Activated CD4-positive, CD25-positive, alpha-beta regulatory T cell treated with anti-CD3 and anti-CD28 coated beads, Interleukin-2, amount 50 U/mL, for 72 hours (primary cell): ENCODE results near the gene HEG1.

Experiments used
- DNase-seq: peaks from one replicate; pipeline ENCODE4 v3.0.0; 2021

The HEG1 gene

GRCh38 chr3:125010393-125010792 lies 45.4 kb downstream of the HEG1 start:
- DNase-seq = no peak

GRCh38 chr3:125008766-125009165 lies 47.0 kb downstream of the HEG1 start:
- no peak for DNase-seq

DNA sequence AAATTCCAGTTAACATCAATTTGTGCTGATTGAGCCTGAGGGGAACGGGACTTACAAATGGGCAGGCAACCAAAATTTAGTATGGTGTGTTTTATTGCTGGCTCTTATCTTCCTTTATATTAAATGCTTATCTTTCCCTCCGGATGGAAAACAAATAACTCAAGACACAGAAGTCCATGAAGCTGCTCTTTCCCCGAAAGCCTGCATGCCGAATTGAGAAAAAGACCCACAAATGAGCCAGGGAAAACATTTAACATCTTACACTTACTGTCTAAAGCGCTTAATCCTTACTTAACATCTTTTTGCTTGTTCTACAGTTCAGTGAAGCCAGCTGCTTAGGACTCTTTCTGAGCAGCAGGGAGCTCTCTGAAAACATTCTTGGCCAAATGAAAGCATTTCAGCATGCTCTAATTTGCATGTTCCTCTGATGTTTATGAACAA lies 49.5 kb downstream of the HEG1 start:
- DNase-seq = no peak

DNA sequence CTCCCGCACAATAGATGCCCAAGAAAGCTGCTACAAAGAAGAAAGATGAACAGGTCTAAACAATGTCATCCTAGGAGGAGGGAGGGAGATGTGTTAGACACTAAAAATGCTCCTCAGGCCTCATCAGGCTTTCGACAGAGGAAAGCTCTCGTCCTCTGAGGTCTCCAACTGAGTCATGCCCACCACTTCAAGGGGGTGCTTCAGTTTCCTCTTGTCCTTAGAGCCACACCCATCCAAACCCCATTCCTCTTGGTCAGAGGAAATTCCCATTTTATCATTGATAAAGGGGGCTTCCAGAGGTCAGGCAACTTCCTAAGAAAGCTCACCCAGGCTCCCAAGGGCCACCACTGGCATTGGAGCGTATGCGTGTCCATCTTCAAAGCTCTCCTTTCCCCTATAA lies 50.1 kb downstream of the HEG1 start:
- DNase-seq = no peak

- DNase-seq = no peak
Measured at GRCh38 chr3:125005222-125005621, 50.6 kb downstream of the HEG1 start.

DNA sequence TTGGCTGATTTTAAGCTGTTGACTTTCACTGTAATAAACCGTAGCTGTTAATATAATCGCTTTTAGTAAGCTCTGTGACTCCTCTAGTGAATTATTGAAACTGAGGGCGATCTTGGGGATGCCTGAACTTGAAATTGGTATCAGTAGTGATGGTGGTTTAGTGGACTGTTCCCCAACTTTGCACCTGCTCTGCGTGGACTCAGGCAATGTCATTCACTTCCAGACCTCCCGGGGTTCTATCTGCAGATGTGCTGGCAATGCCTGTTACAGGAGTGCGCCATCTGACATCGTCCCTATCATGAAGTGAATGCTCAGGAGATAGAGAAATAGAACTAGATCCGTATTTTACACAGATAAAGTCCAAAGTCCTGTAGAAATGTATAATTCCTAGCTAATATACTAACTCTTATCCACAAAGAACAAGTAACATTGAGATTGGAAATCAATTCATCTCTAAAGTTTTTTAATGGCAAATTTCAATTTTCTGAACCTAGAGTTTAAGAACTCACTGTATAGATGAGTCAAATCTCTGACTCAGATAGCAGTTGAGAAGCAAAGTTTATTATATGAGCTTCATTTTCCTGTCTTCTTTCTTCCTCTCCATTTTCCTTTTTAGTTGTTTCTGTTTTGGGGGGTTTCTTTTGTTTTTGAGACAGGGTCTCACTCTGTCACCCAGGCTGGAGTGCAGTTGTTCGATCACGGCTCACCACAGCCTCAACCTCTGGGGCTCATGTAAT lies 51.8 kb downstream of the HEG1 start:
- no peak for DNase-seq

GRCh38 chr3:125003369-125003853 lies 52.4 kb downstream of the HEG1 start:
- DNase-seq = no peak

GRCh38 chr3:125002414-125003368 lies 53.1 kb downstream of the HEG1 start:
- no peak for DNase-seq

DNA sequence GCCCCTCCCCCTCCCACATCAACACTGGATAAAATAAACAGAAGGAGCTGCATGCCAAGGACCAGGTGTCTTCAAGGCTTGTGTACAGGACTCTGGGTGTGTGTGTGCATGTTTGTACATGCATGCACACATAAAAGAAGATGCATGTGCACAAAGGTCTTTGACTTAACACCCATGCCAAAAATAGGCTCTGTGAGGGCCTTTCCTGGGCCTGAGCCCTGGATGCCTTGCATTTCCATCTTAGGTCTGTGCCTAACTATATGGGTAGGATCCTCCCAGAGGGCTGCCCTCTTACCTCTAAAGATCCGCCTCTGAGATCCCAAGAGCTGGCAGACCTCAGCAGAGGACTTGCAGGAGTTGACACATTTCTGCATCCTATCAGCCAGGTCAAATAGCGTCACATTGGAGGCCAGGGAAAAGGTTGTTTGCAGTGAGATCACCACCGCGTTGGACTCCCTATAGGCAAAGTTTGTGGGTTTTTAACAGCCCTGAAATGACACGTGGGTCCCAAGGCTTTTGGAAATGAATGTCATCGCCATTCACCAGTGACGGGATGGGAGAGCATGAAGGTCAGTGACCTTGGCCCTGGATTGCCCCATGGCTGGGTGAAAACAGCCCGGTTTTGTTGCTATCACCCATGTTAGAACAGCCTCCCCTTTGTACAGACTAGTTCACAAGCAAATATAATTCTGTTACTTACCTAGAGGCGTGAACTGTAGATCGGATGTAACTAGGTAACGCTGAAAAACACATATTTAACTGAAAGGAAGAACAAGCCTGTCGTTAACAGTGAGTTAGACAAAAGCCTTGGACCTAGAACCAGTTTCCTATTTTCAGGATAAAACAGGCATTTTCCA lies 54.0 kb downstream of the HEG1 start:
- no peak for DNase-seq

GRCh38 chr3:125000661-125001060 lies 55.1 kb downstream of the HEG1 start:
- DNase-seq = no peak

DNA sequence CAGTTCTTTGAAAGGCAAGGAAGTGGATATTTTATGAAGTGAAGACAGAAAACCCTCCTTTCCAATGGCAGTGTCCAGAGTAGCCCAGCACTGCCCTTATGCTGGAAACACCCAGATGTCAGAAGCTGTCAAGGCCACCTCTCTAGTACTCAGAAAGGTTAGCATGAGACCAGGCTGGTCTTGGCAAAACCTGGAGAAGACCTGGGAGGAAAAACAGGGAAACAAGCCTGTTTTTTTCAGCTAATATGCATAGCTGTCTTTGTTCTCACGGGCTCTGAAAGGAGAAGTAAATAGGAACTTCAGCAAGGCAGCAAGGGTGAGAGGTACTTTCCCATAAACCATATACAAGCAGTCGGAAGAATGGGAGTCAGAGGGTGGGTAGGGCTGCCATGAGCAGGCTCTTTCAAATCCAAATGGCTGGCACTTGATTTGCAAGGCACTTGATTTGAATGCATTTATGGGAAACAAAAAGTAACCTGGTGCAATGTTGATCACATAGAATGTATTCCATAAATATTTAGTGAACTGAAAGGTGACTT lies 55.8 kb downstream of the HEG1 start:
- DNase-seq = no peak

- DNase-seq = no peak
Measured at GRCh38 chr3:124999317-124999716, 56.5 kb downstream of the HEG1 start.

DNA sequence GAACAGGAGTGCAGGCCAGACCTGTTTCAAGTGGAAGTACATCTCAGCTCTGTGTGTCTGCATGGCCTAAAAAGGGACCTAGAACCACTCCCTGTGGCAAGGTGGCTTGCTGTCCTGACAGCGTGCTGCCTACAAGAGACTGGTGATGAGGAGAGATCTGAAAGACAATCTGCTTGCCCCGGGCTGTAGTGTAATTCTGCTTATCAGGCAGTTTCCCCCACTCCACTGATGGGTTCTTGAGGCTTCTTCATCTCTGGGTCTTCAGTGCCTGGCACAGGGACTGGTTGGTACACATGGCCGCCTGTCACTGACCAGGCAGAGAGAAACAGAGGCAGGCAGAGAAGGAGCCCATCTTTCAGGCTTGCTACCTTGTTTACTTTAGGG lies 57.6 kb downstream of the HEG1 start:
- no peak for DNase-seq

- no peak for DNase-seq
Measured at GRCh38 chr3:124997303-124998246, 58.2 kb downstream of the HEG1 start.

GRCh38 chr3:124995460-124995994 lies 60.3 kb downstream of the HEG1 start:
- no peak for DNase-seq

- no peak for DNase-seq
Measured at GRCh38 chr3:124993466-124993865, 62.3 kb downstream of the HEG1 start.

- no peak for DNase-seq
Measured at GRCh38 chr3:124992041-124992440, 63.8 kb downstream of the HEG1 start.

- DNase-seq = no peak
Measured at GRCh38 chr3:124986192-124987143, 69.3 kb downstream of the HEG1 start.

DNA sequence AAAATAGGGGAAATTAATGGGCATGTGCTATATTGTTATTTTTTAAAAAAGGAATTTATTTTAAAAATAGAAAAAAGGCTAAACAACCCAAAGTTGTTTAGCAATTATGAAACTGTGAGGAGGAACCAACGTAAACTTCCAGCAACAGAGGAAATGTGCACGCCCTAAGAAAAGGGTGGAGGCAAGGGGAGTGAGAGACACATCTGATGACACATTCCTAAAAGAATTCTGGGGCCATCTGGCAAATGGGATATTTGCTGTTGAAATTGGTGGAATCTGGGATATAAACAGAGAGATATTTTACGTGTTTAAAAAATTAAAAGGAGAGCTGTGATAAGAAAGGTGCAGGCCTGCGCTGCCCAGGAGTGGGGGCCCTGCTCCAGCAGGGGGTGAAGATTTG lies 70.4 kb downstream of the HEG1 start:
- DNase-seq = no peak

GRCh38 chr3:124984754-124985153 lies 71.0 kb downstream of the HEG1 start:
- DNase-seq = no peak
